NCI-H774 (cell line): ENCODE measurements around the gene ATP9A.
"Not testable (repeated sequence)": the region's sequence is repeated elsewhere in the genome, so short reads cannot be mapped to it uniquely, and the experiment has no call there.

Experiments used
- DNase-seq: peaks from one replicate; lab custom pipeline; 2025; lab: John Stamatoyannopoulos, UW

ATP9A gene

DNA sequence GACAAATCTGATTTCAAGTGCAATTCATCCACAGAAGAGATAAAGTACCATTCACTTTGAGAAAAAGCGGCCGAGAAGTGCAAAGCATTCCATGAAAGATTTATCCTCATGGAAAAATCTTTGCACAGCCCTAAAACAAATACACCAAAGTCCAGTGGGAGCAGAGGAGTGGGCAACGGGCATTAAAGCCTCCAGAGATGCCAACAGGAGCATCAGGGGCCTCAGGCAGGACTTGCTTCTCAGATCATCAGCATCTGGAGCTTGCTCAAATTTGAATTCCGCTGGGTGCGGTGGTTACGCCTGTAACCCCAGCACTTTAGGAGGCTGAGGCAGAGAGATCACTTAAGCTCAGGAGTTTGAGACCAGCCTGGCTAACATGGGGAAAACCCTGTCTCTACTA is 115.0 kb downstream of the ATP9A start:
- DNase-seq = no peak

DNA sequence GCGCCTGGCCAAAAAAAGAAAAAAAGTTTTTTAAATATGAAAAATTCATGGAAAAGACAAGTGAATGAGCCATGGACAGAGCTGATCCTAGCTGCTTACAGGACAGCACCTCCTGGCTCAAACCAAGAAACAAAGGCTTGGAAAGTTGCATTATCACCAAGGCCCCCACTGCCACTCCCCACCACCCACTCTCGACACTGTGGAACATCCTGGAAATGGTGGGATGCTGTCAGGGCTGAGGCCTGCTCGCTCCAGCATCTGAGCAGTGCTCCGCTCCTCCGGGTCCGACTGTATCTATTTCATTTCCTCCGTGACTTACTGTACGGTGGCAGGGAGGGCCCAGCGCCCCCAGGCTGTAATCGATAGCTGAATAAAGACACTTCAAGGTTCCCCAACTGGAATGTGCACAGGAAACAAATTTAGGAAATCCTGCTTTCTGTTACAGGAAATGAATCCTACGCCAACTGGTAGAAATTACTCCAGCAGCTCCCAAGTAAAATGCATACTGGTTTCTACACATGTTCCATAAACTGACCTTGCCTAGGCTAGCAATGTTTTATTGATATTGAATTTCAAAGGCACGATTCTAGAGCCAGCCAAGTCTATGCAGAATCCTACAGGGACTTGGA is 116.2 kb downstream of the ATP9A start:
- DNase-seq = no peak

DNA sequence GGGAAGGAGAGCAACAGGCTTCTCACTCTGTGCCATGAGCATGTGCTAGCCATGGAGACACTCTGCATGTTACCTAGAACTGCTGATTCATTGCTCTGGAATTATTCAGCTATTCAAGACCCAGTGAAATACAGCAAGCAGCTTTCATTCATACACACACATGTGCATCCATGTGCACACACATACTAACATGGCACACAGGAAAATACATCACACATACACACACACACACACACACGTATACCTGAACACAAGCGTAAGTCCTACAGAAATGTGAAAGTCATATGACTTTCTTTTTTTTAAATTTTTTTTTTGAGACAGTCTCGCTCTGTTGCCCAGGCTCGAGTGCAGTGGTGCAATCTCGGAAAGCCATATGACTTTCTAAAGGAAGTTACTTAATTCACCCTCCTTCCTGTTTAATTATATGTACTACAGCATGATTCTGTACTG is 117.5 kb downstream of the ATP9A start:
- DNase-seq = no peak

DNA sequence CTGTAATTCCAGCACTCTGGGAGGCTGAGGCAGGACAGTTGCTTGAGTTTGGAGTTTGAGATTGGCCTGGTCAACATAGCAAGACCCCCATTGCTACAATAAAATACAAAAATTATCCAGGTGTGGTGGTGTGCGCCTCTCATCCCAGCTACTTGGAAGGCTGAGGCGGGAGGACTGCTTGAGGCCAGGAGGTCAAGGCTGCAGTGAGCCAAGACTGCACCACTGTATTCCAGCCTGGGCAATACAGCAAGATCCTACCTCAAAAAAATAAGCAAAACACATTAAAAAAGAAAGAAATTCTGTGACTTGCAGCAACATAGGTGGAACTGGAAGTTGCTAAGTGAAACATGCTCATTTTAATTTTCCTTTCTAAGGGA is 119.6 kb downstream of the ATP9A start:
- no peak for DNase-seq

DNA sequence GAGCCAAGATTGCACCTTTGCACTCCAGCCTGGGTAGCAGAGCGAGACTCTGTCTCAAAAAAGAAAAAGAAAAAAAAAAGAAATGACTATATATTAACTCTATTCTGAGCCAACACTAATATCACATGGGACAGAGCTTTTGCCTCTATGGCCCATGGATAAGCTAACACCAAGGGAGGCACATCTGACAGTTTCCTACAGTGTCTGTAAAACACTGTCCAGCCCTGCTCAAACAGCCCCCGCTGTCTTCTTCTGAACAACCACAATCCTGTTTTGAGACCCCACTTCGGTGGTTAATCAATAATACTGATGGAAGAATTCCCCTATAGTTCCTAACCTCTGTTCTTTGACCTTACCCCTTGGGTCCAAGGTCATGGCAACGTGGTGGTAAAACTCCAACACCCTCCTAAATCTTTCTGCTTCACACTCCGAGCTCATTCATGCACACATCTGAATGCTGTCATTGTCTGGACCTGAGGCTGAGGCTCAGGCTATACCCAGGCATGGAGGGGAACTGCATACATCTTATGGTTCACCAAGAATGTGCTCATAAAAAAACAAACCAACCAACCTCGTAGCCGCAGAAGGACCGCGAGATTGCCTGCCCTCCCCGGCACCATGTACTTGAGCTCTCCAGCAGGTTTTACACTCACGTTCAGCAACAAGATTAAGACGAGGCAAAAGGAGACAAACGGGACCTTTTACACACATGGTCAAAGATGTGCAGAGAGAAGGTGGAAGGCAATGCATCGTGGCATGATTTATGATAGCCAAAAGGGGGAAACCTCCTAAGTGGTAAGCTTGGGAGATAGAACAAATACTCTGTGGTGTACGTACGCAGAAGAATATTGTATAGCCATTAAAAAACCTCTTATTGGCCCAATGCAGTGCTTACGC is 120.3 kb downstream of the ATP9A start:
- no peak for DNase-seq

DNA sequence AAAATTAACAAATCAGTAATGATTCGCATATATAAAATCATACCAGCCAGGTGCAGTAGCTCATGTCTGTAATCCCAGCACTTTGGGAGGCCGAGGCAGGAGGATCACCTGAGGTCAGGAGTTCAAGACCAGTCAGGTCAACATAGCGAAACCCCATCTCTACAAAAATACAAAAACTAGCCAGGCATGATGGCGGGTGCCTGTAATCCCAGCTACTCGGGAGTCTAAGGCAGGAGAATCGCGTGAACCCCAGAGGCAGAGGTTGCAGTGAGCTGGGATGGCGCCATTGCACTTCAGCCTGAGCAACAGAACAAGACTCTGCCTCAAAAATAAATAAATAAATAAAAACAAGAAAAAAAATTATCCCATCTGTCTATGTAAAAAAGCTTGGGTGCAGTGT is 124.4 kb downstream of the ATP9A start:
- DNase-seq = not testable (repeated sequence)

DNA sequence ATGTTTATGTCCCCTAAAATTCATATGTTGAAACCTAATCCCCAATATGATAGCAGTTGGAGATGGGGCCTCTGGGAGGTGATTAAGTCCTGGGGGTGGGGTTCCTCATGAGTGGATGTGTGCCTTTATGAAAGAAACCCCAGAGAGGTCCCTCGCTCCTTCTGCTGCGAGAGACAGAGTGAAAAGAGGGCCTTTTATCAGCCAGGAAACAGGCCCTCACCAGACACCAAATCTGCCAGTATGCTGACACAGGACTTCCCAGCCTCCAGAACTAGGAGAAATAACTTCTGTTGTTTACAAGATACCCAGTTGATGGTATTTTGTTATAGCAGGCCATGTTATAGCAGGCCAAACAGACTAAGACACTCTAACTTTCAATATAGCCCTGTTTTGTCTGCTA is 124.8 kb downstream of the ATP9A start:
- no peak for DNase-seq

DNA sequence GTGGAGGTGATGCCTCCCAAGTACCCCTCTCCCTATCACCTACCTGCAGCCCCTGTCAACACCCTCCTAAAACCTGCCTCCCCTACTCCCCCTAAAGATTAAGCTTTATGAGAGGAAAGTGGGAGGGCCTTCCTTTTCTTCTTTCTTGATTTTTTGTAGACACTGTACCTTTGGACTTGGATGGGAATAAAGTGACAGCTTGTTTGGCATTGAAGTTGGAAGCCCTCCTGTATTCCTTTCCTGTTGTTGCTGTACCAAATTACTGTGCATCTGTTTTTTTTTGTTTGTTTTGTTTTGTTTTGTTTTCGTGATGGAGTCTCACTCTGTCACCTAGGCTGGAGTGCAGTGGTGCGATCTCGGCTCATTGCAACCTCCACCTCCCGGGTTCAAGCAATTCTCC is 126.3 kb downstream of the ATP9A start:
- no peak for DNase-seq

DNA sequence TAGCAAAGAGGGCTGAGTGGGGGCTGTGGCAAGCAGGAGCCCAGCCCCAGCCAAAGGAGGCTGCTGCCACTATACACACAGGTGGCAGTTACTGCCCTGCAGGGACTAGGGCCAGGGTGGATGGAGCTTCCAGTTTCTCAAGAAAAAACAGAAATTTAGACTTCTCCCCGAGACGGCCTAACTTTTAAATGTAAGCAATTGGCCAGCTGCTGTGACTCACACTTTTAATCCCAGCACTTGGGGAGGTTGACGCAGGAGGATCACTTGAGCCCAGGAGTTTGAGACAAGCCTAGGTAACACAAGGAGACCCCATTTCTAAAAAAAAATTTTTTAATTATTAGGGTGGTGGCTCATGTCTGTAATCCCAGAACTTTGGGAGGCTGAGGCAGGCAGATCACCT is 127.4 kb downstream of the ATP9A start:
- no peak for DNase-seq

DNA sequence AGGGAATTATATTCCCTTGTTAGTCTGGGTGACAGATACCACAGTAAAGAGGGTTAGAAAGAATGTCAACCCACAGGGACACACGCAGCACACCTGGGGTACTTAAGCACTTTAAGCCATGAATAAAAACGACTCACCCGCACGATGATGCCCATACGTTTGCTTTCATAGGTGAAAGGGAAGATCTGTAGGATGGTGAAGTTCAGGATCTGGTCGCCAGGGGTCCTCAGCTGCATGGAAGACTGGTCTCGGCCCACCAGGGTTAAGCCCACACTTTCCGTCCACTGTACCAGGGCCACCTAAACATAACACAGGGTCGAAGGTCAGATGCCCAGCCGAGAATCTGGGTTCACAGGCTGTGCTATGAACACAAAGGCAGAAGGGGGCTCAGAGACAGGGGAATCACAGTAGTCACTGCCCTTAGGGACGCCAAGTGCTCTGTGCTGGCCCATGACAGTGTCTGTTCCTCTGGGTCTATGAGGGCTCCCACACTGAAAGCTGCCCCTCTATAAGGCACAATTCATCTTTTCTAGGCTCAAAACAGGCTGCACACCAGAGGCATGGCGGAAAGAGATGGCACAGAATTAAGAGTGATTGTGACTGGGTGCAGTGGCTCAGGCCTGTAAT is 128.9 kb downstream of the ATP9A start:
- no peak for DNase-seq

DNA sequence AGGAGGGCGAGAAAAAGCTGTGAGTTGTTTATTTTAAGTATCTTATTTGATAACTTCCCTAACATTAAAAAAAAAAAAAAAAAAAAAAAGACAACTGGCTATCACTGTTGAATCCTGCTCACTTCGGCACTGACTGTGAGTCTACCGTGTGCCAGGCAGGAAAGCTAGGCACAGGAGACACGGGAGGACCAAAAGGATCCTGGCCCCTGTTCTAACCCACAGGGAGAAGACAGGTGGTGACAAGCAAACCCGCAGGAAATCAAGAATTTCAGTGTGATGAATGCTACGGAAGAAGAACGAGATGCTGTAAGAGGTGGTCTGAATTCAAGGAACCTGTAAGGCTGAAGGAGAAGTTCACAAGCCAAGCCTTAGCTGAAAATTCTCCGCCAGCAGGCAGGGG is 130.9 kb downstream of the ATP9A start:
- DNase-seq = no peak

DNA sequence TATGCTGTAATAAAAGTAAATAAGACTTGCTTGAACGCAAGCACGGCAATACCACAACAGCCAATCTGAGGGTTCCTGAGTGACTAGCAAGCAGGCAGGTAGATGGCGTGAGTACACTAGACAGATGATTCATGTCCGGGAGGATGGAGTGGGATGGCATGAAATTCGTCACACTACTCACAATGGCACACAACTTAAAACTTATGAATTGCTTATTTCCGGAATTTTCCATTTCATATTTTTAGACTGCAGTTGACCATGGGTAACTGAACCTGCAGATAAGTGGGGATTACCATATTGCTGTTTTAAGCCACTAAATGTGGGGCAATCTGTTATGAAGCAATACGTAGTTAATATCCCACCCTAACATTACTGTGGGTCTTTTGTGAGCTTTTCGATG is 132.1 kb downstream of the ATP9A start:
- no peak for DNase-seq

DNA sequence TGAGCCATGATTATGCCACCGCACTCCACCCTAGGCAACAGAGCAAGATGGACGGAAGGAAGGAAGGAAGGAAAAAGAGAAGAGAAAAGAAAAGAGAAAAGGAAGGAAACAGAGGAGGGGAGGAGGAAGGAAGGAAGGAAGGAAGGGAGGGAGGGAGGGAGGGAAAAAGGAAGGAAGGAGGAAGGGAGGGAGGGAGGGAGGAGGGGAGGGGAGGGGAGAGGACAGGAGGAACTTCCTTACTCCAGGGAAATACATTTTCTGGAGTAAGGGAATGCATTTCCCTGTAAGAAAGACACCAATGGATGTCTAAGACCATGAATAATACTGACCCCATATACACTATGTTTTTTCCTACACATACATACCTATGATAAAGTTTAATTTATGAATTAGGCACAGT is 132.5 kb downstream of the ATP9A start:
- DNase-seq = no peak

DNA sequence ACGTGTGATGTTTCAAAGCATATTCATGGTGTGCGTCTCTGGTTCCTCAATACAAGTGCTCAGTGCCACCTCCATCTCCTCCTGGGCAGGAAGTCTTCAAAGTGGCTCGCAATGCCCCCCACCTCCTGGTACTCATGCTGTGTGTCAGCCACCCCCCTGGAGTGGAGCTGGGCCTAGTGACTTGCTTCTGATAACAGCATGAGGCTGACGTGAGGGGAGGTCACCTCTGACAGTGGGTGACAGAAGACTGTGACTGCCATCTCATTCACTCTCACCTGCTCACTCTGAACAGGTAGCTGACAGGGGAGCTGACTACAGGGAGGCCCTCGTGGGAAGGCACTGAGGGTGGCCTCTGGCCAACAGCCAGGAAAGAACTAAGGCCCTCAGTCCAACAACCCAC is 133.3 kb downstream of the ATP9A start:
- DNase-seq = no peak

DNA sequence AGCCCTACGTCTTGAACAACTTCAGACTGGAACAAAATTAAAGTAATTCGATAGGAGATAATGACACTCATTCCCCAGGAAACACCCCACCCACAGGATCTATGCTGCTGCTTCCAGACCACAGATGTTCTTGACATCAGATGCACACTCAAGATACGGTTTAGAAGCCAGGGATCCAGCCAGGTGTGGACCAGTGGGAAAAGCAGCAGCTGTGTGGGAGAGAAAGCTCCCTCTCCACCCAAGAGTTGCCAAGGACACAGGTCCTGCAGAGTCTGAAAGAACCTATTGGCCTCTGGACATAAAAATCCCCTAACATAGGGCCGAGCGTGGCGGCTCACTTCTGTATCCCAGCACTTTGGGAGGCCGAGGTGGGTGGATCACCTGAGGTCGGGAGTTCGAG is 133.9 kb downstream of the ATP9A start:
- DNase-seq = no peak

DNA sequence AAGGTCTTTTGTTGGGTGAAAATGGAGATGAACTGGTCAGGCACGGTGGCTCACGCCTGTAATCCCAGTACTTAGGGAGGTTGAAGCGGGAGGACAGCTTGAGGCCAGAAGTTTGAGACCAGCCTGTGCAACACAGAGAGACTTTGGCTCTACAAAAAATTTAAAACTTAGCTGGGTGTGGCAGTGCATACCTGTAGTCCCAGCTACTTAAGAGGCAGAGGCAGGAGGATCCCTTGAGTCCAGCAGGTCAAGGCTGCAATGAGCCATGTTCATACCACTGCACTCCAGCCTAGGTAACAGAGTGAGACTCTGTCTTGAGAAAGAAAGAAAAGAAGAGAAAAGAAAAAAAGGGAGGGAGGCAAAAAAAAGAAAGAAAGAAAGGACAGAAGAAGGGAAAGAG is 134.8 kb downstream of the ATP9A start:
- DNase-seq = no peak

DNA sequence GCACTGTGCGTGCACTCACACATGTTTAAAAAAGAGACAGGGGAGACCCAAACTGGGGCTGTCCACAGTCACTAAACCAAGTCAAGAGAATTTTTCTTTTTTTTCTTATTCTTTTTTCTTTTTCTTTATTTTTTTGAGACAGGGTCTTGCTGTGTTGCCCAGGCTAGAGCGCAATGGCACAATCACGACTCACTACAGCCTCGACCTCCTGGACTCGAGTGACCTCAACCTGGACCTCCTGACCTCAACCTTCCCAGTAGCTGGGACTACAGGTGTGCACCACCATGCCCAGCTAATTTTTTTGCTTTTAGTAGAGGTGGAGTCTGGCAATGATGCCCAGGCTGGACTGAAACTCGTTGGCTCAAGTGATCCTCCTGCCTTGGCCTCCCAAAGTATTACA is 136.2 kb downstream of the ATP9A start:
- no peak for DNase-seq

DNA sequence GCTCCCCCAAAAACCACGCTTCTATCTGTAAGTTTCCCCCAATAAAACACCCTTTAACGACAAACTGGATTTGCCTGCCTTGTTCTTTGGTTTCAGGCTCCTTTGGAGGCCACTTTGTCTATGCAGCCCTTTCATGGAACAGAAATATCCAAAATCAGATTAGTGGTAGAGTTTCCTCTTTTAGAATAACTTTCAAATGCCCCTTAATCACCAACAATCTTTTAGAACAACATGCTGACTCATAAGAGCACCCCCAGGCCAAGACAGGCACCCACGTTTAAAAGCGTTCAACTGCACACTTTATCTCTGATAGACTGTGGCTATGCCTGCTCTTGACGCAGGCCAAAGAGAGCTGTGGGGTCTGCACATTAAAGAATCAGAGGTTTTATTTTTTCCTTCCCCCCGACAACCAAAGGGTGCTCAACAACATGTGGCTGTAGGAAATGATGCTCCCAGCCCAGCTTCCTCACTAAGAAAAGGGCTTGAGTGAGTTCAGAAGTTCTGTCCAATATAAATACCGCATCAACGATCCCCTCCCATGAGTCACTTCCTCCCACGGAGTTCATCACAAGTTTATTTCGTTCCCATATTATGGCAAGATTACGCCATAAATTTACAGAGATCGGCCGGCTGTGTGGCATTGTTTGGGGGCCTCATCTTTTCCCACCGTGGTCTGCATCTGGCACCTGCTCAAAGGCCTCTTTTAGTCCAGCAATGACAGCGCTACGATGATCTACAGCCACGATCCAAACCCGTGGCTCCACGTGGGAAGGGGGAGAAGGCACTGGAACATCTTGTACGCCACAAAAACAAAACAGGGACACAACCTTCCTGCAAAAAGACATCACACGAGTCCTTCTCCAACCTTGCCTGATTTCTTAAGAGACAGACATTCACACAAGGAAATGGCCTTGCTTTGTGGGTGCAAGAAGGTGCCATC is 136.9 kb downstream of the ATP9A start:
- no peak for DNase-seq

DNA sequence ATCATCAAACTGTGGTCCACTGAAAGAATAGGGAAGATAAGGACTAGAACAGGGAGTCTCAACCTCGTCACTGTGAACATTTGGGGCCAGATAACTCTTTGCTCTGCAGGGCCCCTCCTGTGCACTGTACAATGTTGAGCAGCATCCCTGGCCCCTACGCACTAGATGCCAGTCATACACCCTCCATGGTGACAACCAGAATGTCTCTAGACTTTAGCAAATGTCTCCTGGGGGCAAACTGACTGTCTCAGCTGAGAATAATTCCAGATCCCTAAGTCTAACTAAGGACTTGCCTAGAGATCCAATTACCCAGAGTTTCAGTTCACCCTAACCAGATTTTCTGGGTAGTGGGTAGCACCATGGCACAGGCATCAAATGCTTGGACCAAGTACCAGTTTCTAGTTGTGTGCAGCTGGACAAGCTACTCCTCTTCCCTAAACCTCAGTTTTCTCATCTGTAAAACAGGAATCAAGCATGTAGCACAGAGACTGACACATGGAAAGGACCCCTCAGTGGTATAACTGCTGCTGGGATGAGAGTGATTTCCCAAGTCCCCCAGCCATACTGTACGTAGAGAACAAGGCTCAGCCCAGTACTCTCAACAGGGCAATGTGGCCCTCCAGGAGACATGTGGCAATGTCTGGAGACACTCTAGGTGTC is 138.7 kb downstream of the ATP9A start:
- DNase-seq = no peak

DNA sequence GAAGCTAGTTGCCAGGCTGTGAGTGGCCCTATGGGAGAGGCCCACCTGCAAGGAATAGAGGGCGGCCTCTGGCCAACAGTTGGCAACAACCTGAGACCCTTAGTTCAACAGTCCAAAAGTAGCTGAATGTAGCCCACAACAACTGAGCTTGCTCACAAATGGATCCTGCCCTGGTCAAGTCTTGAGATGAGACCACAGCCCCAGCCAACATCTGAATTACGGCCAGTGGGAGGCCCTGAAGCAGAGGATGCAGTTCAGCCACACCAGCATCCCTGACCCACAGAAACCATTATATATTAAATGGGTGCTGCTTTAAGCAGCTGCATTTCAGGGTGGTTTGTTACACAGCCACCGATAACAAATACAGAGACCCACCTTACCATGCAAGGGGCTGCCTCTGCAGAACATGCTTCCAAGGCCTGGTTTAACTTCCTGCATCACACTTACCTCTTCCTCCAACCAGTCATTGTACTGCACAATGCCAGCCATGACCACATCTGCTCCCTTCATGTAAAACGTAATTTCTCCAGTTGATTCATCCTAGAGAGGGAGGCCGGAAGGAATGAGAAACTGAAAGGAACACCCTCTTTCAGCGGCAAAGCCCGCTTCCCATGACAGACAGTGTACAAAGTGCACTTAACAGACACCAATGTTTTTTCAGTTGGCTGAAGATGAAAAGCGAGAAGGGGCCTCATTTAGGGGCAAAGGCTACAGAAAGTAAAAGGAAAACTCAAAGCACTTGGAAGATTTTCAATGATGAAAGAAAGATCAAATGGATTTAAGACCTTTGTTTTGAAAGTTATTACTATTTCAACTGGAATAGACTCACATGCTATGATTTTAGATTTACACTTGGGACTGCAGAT is 139.4 kb downstream of the ATP9A start:
- no peak for DNase-seq

DNA sequence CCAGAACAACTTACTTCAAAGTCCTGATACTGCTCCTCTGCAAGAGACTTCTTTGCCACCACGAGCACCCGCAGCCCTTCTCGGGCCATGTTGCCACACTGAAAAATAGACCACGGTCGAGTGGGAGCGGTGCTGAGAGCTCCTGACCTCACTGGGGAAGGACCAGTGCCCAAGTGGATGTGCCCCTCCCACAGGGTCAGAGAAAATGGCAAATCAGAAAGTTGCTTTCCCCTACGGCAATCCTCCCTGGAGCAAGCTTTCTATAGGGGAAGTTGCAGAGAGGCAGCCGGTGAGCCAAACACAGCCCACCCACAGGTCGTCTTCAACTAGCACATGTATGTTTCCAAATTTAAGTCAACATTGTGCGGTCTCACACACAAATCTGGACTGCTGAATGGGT is 140.6 kb downstream of the ATP9A start:
- DNase-seq = no peak
